Transverse colon (tissue), 3 donors: ENCODE data around the gene FIBIN.

ENCODE experiments used
- CTCF ChIP-seq, 5 experiments: fragments of 200-600 bp in 3 of 5; fragments of 450-650 bp in 2 of 5; sonication (generic) in 3 of 5; IDR thresholded peaks; 1 replicate in 2 of 5; 2 replicates in 3 of 5; pipeline ENCODE4 v1.5.1; 2016 to 2017; ENCODE audit warnings: antibody characterized with exemption in 5 of 5, inconsistent platforms in 3 of 5, mild to moderate bottlenecking in 2 of 5, moderate library complexity in 1 of 5
- EP300 ChIP-seq: sonication (generic); formaldehyde crosslinking; IDR thresholded peaks from one replicate; pipeline ENCODE4 v1.6.1; 2017; ENCODE audit warnings: antibody characterized with exemption, low read depth

GRCh38 chr11:27013781-27014361 lies 20.0 kb downstream of the FIBIN start:
- TF ChIP-seq CTCF (IDR thresholded peaks at IDR 0.05), result no peak
- no peak for TF ChIP-seq EP300
